Vagina (tissue), 2 donors: ENCODE measurements around the gene TGOLN2. TPM values are rescaled to one million over a fixed set of nuclear protein-coding genes. Genes with fewer than 3 reads are reported as not detected.
"Not testable (repeated sequence)": the region's sequence is repeated elsewhere in the genome, so short reads cannot be mapped to it uniquely, and the experiment has no call there.

Experiments used
- DNase-seq, 2 donors: peaks; one replicate each; pipeline ENCODE4 v3.0.0-alpha.2; 2017; ENCODE audit errors: extremely low spot score in 2 of 2
- H3K27ac ChIP-seq: fragments of 200-600 bp; sonication (generic); one replicate; pipeline ENCODE4 v1.5.1; 2019
- H3K27me3 ChIP-seq: fragments of 200-600 bp; sonication (generic); one replicate; pipeline ENCODE4 v1.5.1; 2019
- H3K36me3 ChIP-seq, 2 donors: fragments of 200-600 bp; sonication (generic); one replicate each; pipeline ENCODE4 v1.5.1; 2017 to 2019
- H3K4me1 ChIP-seq: fragments of 200-600 bp; sonication (generic); one replicate; pipeline ENCODE4 v1.5.1; 2019
- H3K4me3 ChIP-seq, 2 donors: fragments of 200-600 bp; sonication (generic); 1 replicate in 1 of 2; 2 replicates in 1 of 2; pipeline ENCODE4 v1.5.1; 2016 to 2019
- H3K9me3 ChIP-seq: fragments of 200-600 bp; sonication (generic); one replicate; pipeline ENCODE4 v1.5.1; 2019
- CTCF ChIP-seq, 3 experiments: fragments of 450-650 bp in 2 of 3; fragments of 200-600 bp in 1 of 3; sonication (generic) in 1 of 3; IDR thresholded peaks; one replicate each; pipeline ENCODE4 v1.5.1; 2017 to 2019; ENCODE audit warnings: antibody characterized with exemption in 3 of 3, mild to moderate bottlenecking in 2 of 3, moderate library complexity in 2 of 3
- POLR2A ChIP-seq, 2 donors: fragments of 450-650 bp; IDR thresholded peaks; one replicate each; pipeline ENCODE4 v1.6.1; 2017; ENCODE audit warnings: antibody characterized with exemption in 2 of 2, mild to moderate bottlenecking in 2 of 2, moderate library complexity in 2 of 2
- POLR2AphosphoS5 ChIP-seq, 2 donors: sonication (generic); formaldehyde crosslinking; IDR thresholded peaks; one replicate each; pipeline ENCODE4 v1.9.0; 2017; ENCODE audit warnings: antibody characterized with exemption in 2 of 2, mild to moderate bottlenecking in 2 of 2, low read depth in 1 of 2; ENCODE audit not compliant: insufficient read depth in 1 of 2
- intact Hi-C: fragments of 100-400 bp; cut with DNase I; formaldehyde crosslinking; loops from one replicate; pipeline ENCODE4 v1.15.1; 2023
- total RNA-seq: library from RNA; depleted of rRNA; stranded (reverse); fragments of >200 nt; gene quantifications from one replicate; pipeline ENCODE4 v1.2.3, GENCODE V29; 2016

The TGOLN2 gene
- total RNA-seq, 1 donor from 2014 or later: 96.0 TPM

- no peak overlapping the region for H3K27ac ChIP-seq
- H3K4me3 ChIP-seq: no peak overlapping the region
- intact Hi-C loops: no loop called here
- H3K9me3 ChIP-seq: no peaks in the 10 kb centered on the region
- no peaks in the 10 kb centered on the region for H3K4me1 ChIP-seq
- peaks cover 0 to 9% of the 10 kb centered on the region in 2 donors for H3K36me3 ChIP-seq
- no peaks in the 10 kb centered on the region for H3K27me3 ChIP-seq
- no peak for TF ChIP-seq CTCF (IDR thresholded peaks at IDR 0.05)
- TF ChIP-seq POLR2AphosphoS5 (IDR thresholded peaks at IDR 0.05; ENCODE audit: insufficient read depth in 1 of 2, low read depth in 1 of 2): no peak
- TF ChIP-seq POLR2A (IDR thresholded peaks at IDR 0.05): no peak
- DNase-seq: no peak
Observed at GRCh38 chr2:85369500-85369899, 41.7 kb upstream of the TGOLN2 start.

- no peaks in the 10 kb centered on the region for H3K9me3 ChIP-seq
- H3K4me1 ChIP-seq: no peaks in the 10 kb centered on the region
- H3K27me3 ChIP-seq: no peaks in the 10 kb centered on the region
- no peak overlapping the region for H3K4me3 ChIP-seq
- DNase-seq: no peak
- H3K36me3 ChIP-seq: peaks cover 0 to 9% of the 10 kb centered on the region in 2 donors
- H3K27ac ChIP-seq: no peak overlapping the region
- no peak for TF ChIP-seq POLR2AphosphoS5 (IDR thresholded peaks at IDR 0.05; ENCODE audit: insufficient read depth in 1 of 2, low read depth in 1 of 2)
- TF ChIP-seq POLR2A (IDR thresholded peaks at IDR 0.05): no peak
- no peak for TF ChIP-seq CTCF (IDR thresholded peaks at IDR 0.05)
- intact Hi-C loops: no loop called here
Observed at GRCh38 chr2:85368921-85369320, 41.1 kb upstream of the TGOLN2 start.

- intact Hi-C loops: no loop called here
- DNase-seq: no peak
- no peaks in the 10 kb centered on the region for H3K27me3 ChIP-seq
- H3K4me3 ChIP-seq: no peak overlapping the region
- H3K4me1 ChIP-seq: no peaks in the 10 kb centered on the region
- H3K36me3 ChIP-seq: peaks cover 0 to 23% of the 10 kb centered on the region in 2 donors
- no peak overlapping the region for H3K27ac ChIP-seq
- H3K9me3 ChIP-seq: no peaks in the 10 kb centered on the region
- TF ChIP-seq POLR2AphosphoS5 (IDR thresholded peaks at IDR 0.05; ENCODE audit: insufficient read depth in 1 of 2, low read depth in 1 of 2) (no peak), CTCF (IDR thresholded peaks at IDR 0.05) (no peak), POLR2A (IDR thresholded peaks at IDR 0.05) (no peak)
Observed at GRCh38 chr2:85367180-85367579, 39.4 kb upstream of the TGOLN2 start.

- peaks cover 0 to 31% of the 10 kb centered on the region in 2 donors for H3K36me3 ChIP-seq
- H3K27ac ChIP-seq, H3K4me1 ChIP-seq, H3K4me3 ChIP-seq, intact Hi-C loops, H3K27me3 ChIP-seq, H3K9me3 ChIP-seq, DNase-seq: not testable (repeated sequence)
Observed at GRCh38 chr2:85362653-85363387, 35.0 kb upstream of the TGOLN2 start.

DNA sequence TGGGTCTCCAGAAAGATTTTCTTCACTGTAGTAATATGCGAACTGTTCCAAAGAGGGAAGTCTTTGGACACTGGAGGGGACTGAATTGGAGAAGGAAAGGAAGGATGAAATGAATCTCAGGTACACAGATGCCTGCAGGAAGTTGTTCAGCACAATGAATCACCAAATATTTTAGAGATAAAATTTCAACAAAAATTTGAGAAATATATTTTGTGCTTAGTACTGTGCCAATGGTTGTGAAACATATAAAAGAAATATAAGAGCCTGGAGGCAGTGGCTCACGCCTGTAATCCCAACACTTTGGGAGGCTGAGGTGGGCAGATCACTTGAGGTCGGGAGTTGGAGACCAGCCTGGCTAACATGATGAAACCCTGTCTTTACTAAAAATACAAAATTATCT lies 29.9 kb upstream of the TGOLN2 start:
- DNase-seq: no peak
- Histone ChIP-seq H3K27ac (no peak overlapping the region), H3K4me1 (peaks cover 23% of the 10 kb centered on the region), H3K4me3 (no peak overlapping the region), H3K9me3 (no peaks in the 10 kb centered on the region), H3K36me3 (peaks cover 0 to 30% of the 10 kb centered on the region in 2 donors), H3K27me3 (no peaks in the 10 kb centered on the region)
- TF ChIP-seq POLR2A (IDR thresholded peaks at IDR 0.05): no peak
- intact Hi-C loops: no loop called here

- no peak for TF ChIP-seq POLR2AphosphoS5 (IDR thresholded peaks at IDR 0.05; ENCODE audit: insufficient read depth in 1 of 2, low read depth in 1 of 2)
- H3K27me3 ChIP-seq: no peaks in the 10 kb centered on the region
- H3K4me1 ChIP-seq: peaks cover 30% of the 10 kb centered on the region
- no peak for DNase-seq
- intact Hi-C loops: no loop called here
- H3K36me3 ChIP-seq: peaks cover 0 to 24% of the 10 kb centered on the region in 2 donors
- no peak overlapping the region for H3K4me3 ChIP-seq
- no peak overlapping the region for H3K27ac ChIP-seq
- H3K9me3 ChIP-seq: no peaks in the 10 kb centered on the region
Observed at GRCh38 chr2:85356186-85356585, 28.4 kb upstream of the TGOLN2 start.
